Thyroid gland (tissue), 4 donors: Measurements from ENCODE around the gene CPE.

ENCODE experiments used
- POLR2A ChIP-seq, 2 donors: fragments of 450-650 bp; IDR thresholded peaks; one replicate each; pipeline ENCODE4 v1.6.1; 2017; ENCODE audit warnings: antibody characterized with exemption in 2 of 2, mild to moderate bottlenecking in 2 of 2, moderate library complexity in 1 of 2
- TF ChIP-seq, protein P1 (sequence below), 6 experiments: fragments of 200-600 bp in 3 of 6; fragments of 450-650 bp in 3 of 6; sonication (generic) in 3 of 6; IDR thresholded peaks; one replicate each; pipeline ENCODE4 v1.5.1; 2016 to 2019; ENCODE audit warnings: antibody characterized with exemption in 6 of 6, mild to moderate bottlenecking in 2 of 6, inconsistent platforms in 1 of 6, moderate library complexity in 1 of 6

GRCh38 chr4:165384598-165384997, 5.8 kb downstream of the CPE start:
- TF ChIP-seq POLR2A (IDR thresholded peaks at IDR 0.05) = no peak
- TF ChIP-seq, protein P1, sequence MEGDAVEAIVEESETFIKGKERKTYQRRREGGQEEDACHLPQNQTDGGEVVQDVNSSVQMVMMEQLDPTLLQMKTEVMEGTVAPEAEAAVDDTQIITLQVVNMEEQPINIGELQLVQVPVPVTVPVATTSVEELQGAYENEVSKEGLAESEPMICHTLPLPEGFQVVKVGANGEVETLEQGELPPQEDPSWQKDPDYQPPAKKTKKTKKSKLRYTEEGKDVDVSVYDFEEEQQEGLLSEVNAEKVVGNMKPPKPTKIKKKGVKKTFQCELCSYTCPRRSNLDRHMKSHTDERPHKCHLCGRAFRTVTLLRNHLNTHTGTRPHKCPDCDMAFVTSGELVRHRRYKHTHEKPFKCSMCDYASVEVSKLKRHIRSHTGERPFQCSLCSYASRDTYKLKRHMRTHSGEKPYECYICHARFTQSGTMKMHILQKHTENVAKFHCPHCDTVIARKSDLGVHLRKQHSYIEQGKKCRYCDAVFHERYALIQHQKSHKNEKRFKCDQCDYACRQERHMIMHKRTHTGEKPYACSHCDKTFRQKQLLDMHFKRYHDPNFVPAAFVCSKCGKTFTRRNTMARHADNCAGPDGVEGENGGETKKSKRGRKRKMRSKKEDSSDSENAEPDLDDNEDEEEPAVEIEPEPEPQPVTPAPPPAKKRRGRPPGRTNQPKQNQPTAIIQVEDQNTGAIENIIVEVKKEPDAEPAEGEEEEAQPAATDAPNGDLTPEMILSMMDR (IDR thresholded peaks at IDR 0.05) = no peak
